ENCODE data around the gene TXLNB. TPM values are rescaled to one million over a fixed set of nuclear protein-coding genes. Genes with fewer than 3 reads are reported as not detected.
A peak's percentile ranks its signal among the peaks of the same experiment; 100 is the strongest.

Gene TXLNB
- total RNA-seq, 1 experiment from 2014 or later, result 0.22 TPM

DNA sequence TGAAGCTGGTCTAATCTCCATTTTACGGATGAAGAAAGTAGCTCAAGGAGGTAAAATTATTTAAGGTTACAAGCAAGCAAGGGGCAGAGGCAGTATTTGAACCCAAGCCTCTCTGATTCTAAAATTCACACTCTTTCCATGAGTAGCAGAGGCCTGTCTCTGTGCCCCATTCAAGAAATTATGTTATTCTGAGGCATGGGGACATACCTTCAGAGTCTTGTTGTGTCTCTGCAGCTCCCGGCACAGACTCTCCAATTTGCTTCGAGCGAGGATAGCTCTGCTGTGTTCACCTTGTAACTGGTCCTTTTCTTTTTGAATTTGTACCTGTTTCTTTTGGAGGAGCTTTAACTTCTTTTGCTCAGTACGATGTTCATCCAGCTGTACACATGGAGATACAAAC lies 21.5 kb downstream of the TXLNB start:
- H3F3A ChIP-seq (ENCODE audit: low read length, unreplicated experiment), result no peaks in the 10 kb centered on the region
- H3K4me1 ChIP-seq (ENCODE audit: insufficient read depth, low read length), result peaks cover 19% of the 10 kb centered on the region
- H3K27ac ChIP-seq (ENCODE audit: low read length), result no peak overlapping the region
- H3K9ac ChIP-seq (ENCODE audit: low read length), result no peak overlapping the region
- CTCF ChIA-PET, result interaction anchor here (0.6 kb wide), 1 partner anchor 94 kb away, joined by 3 read pairs; no protein-coding TSS in a partner anchor
- no peaks in the 10 kb centered on the region for H3K9me3 ChIP-seq (ENCODE audit: low read length)
- ATAC-seq (no peak), DNase-seq (no peak)
- no peaks in the 10 kb centered on the region for H3K9me2 ChIP-seq (replicated peaks; ENCODE audit: low read length)
- BruUV-seq (replicated peaks), result no TSS peak
- H3K4me3 ChIP-seq (ENCODE audit: low read length), result no peak overlapping the region
- H4K20me1 ChIP-seq (ENCODE audit: low read length), result no peaks in the 10 kb centered on the region
- H2AFZ ChIP-seq (ENCODE audit: low read length), result no peak overlapping the region
- H3K27me3 ChIP-seq (ENCODE audit: low read length), result no peaks in the 10 kb centered on the region
- no peak for TF ChIP-seq EZH2phosphoT487 (IDR thresholded peaks at IDR 0.05; ENCODE audit: borderline replicate concordance, low read length)
- TF ChIP-seq EZH2 (IDR thresholded peaks at IDR 0.05; ENCODE audit: low read length, unreplicated experiment), result no peak
- no peak for TF ChIP-seq CTCF (conservative IDR thresholded peaks at IDR 0.05; ENCODE audit: low read depth, low read length)
- POLR2A ChIA-PET (ENCODE audit: unreplicated experiment), result no interaction called here
- no peak overlapping the region for H3K4me2 ChIP-seq (ENCODE audit: low read length)
- H3K79me2 ChIP-seq (ENCODE audit: low read length), result no peaks in the 10 kb centered on the region
- intact Hi-C loops (cut with micrococcal nuclease), result no loop called here
- H3K36me3 ChIP-seq (ENCODE audit: low read depth, low read length), result no peaks in the 10 kb centered on the region

GRCh38 chr6:139265512-139266190 lies 26.1 kb downstream of the TXLNB start:
- H3K4me2 ChIP-seq (ENCODE audit: low read length), result peak overlapping the region; percentile 77
- BruUV-seq (replicated peaks), result no TSS peak
- CTCF ChIA-PET, result interaction anchor here (1.0 to 1.5 kb wide), 2 partner anchors 35 to 99 kb away, joined by 4 to 7 read pairs; no protein-coding TSS in a partner anchor
- peak overlapping the region; percentile 45; the same call in 1 of the 2 replicates for H3K4me3 ChIP-seq (ENCODE audit: low read length)
- no peaks in the 10 kb centered on the region for H4K20me1 ChIP-seq (ENCODE audit: low read length)
- no peak overlapping the region for H2AFZ ChIP-seq (ENCODE audit: low read length)
- no peaks in the 10 kb centered on the region for H3K79me2 ChIP-seq (ENCODE audit: low read length)
- no peaks in the 10 kb centered on the region for H3K9me2 ChIP-seq (replicated peaks; ENCODE audit: low read length)
- no peaks in the 10 kb centered on the region for H3K36me3 ChIP-seq (ENCODE audit: low read depth, low read length)
- H3K27ac ChIP-seq (ENCODE audit: low read length), result peak overlapping the region; percentile 95
- intact Hi-C loops (cut with micrococcal nuclease), result loop anchor here (2.0 kb wide), 1 partner anchor 59 kb away; no protein-coding TSS in a partner anchor
- H3K9me3 ChIP-seq (ENCODE audit: low read length), result no peaks in the 10 kb centered on the region
- no peaks in the 10 kb centered on the region for H3K27me3 ChIP-seq (ENCODE audit: low read length)
- POLR2A ChIA-PET (ENCODE audit: unreplicated experiment), result interaction anchor here (0.7 kb wide), 1 partner anchor 119 kb away, joined by 5 read pairs; no protein-coding TSS in a partner anchor
- ATAC-seq (peak; percentile 21), DNase-seq (peak; percentile 32)
- peaks cover 4% of the 10 kb centered on the region for H3F3A ChIP-seq (ENCODE audit: low read length, unreplicated experiment)
- H3K4me1 ChIP-seq (ENCODE audit: insufficient read depth, low read length), result peaks cover 42% of the 10 kb centered on the region
- H3K9ac ChIP-seq (ENCODE audit: low read length), result peak overlapping the region; percentile 61
- TF ChIP-seq CTCF (conservative IDR thresholded peaks at IDR 0.05; ENCODE audit: low read depth, low read length) (no peak), EZH2phosphoT487 (IDR thresholded peaks at IDR 0.05; ENCODE audit: borderline replicate concordance, low read length) (no peak), EZH2 (IDR thresholded peaks at IDR 0.05; ENCODE audit: low read length, unreplicated experiment) (no peak)

Measured in PC-3 (cell line).